Neural progenitor cell (in vitro differentiated cells): ENCODE data around the gene EPB41L4B.

Experiments
- CTCF ChIP-seq: fragments of 200-600 bp; sonication (generic); IDR thresholded peaks from 2 replicates; pipeline ENCODE4 v1.5.1; 2017; ENCODE audit warnings: antibody characterized with exemption, mild to moderate bottlenecking
- EZH2 ChIP-seq: fragments of 200-600 bp; sonication (generic); IDR thresholded peaks from 2 replicates; pipeline ENCODE4 v1.6.1; 2017; ENCODE audit warnings: antibody characterized with exemption, mild to moderate bottlenecking, moderate library complexity
- EZH2phosphoT487 ChIP-seq: fragments of 200-600 bp; sonication (generic); IDR thresholded peaks from 2 replicates; pipeline ENCODE4 v1.6.1; 2017; ENCODE audit warnings: antibody characterized with exemption

GRCh38 chr9:109164042-109164441 is 156.8 kb downstream of the EPB41L4B start:
- TF ChIP-seq CTCF (no peak), EZH2 (no peak), EZH2phosphoT487 (no peak)
